RCC 7860 (cell line): Measurements from ENCODE around the gene TCERG1.
A peak's percentile ranks its signal among the peaks of the same experiment; 100 is the strongest.

Experiments used
- DNase-seq: peaks from one replicate; pipeline ENCODE4 v3.0.0-alpha.2; 2015; ENCODE audit warnings: low spot score
- FAIRE-seq: peaks from 2 replicates; lab custom pipeline; 2012; peaks lifted over from hg19 to GRCh38; lab: Jason Lieb, UNC

TCERG1 gene

DNA sequence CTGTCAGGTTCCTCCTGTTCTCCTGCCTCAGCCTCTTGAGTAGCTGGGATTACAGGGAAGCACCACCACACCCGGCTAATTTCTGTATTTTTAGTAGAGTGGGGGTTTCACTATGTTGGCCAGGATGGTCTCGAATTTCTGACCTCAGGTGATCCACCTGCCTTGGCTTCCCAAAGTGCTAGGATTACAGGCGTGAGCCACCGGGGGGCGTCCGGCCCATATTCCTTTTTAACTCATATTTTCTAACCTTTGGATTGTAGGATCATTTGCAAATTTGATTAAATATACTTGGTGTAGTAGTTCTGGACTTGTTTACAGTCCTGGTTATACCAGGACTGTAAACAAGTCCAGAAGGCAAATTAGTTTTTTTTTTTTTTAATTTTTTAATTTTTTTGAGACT lies 4.3 kb downstream of the TCERG1 start:
- no peak for FAIRE-seq
- no peak for DNase-seq

DNA sequence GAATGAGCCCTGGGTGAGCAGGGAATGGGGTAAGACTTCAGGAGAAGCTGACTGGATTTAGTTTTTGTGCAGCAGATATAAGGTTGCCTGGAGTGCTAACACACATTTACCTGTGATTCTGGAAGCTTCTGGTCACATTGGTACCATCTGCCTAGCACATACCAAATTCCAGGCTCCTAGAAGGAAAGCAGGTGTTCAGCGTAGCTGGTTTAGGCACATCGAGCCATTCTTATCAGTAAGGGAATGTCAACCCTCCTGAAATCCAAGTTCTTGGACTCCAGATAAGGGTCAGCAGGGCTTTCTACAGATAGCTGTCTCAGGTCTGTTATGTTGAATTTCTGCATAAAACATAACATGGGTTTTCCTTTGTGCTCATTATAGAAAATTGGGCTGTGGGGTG lies 10.3 kb downstream of the TCERG1 start:
- no peak for FAIRE-seq
- DNase-seq: no peak

- no peak for DNase-seq
- no peak for FAIRE-seq
Observed at GRCh38 chr5:146458894-146459293, 11.8 kb downstream of the TCERG1 start.

DNA sequence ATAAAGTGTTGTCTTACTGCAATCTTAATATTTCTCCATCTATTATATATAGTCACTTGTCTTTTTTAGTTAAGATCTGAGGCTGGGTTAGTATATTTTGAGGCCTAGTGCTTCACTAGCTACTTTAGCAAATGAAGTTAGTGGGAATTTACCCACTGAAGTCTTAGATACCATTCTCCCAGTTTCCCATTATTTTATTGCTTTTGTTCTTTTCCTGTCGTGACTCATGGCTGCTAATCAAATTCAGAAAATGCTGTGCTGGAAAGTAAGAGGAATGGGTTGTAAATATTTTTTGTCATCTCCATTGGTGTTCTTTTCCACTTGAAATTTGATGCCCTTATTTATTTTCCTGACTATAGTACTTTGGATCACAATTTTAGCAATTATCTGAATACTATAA lies 14.2 kb downstream of the TCERG1 start:
- DNase-seq: no peak
- FAIRE-seq: no peak

GRCh38 chr5:146463446-146463845 lies 16.3 kb downstream of the TCERG1 start:
- FAIRE-seq (no peak), DNase-seq (no peak)

DNA sequence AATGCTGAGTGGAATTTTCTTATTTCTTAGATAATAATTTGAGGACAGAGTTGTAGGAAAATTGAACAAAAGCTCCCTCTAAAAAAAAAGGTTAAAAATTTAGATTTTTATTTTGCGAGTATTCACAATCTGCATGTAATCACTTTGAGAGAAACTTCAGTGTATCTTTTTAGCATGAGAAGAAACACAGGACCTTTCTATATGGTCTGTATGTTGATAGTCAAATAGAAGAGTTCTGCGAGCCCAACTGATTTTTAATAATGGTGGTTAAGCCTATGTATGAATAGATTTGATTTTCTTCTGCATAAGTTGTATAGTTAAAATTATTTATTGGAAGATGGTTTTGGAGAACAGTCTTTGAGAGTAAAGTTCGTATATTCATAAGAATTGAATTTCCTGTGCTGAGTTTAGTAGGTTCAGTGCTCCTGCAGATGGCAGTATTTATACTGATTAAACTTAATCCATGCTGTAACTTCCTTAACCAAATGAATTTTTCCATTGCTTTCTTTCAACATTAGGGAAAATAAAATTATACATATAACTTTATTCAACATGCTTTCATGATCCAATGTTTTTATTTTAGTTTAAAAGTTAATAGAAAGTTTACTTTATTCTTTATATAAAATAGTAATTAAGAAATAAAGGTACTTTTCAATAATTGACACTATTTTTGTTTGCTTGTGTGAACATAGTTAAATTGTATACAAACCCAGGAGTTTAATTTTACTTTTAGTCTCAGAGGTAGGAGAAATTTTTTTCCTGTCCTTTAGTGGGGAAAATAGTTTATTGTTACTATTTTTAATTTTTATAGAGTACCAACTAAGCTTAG lies 19.6 kb downstream of the TCERG1 start:
- peak; percentile 76 for FAIRE-seq
- no peak for DNase-seq

- no peak for FAIRE-seq
- DNase-seq: no peak
Observed at GRCh38 chr5:146467760-146468159, 20.6 kb downstream of the TCERG1 start.

- DNase-seq (no peak), FAIRE-seq (no peak)
Observed at GRCh38 chr5:146474065-146474464, 26.9 kb downstream of the TCERG1 start.

GRCh38 chr5:146475190-146475780 lies 28.2 kb downstream of the TCERG1 start:
- DNase-seq: no peak
- FAIRE-seq: no peak

DNA sequence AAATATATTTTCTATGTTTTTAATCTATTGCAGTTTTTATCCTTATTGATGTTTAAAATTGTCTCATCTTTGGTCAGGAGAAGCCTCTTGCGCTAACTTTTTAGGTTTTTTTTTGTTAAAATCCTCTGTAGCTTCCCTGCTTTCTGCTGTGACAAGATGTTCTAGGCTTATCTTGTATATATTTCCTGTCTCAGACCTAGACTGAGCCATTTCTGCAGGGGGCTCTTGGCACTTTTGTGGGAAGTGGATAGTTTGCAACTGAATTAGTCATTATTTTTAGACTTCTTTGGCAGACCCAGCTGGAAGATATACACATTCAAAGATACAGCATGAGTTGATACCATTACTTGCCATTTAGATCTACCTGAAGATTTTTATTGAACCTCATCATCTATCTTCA lies 28.8 kb downstream of the TCERG1 start:
- DNase-seq (no peak), FAIRE-seq (no peak)

DNA sequence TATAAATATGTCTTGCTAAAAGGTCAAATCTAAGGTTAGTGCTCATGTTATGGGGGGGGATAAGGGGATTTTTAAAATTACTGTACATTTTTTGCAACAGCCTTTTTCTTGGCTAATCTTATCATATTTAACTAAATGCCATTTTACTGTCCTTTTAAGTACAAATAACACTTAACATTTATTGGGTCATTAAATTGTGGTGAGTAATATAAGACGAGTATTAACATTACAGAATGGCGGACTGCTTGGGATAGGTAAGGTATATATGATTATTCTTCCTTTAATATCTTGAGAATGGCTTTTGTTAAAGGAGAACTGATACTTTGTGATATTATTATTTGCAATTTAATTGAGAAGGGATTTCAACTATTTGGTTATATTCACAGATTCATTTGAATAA lies 35.6 kb downstream of the TCERG1 start:
- no peak for FAIRE-seq
- DNase-seq: no peak

DNA sequence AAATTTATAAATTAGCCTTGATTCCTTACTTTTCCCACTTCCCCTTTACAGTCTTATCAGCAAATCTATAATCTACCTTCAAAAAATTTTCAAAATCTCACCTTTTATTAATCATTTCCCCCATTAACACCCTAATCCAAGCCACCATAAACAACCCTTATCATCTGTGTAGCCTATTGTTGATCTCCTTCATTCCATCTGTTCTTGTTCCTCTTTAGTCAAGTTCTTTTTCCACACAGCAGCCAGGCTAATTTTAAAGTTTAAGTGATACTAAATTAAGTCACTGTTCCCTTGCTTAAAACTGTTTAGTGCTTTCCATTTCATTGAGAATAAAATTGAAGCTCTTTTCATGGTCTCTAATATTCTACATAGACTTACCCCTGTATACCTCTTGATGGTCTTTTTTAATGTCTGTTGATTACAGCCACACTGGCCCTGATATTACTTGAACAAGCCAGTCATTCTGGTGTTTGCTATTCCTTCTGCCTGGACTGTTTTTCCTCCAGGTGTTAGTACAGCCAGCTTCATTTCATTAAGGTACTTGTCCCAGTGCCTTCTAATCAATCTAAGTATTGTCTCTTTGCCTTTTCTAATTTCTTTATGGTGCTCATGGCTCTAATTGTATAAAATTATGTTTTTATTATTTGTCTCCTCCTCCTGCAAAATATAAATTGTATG lies 37.7 kb downstream of the TCERG1 start:
- FAIRE-seq (no peak), DNase-seq (no peak)

- DNase-seq (no peak), FAIRE-seq (no peak)
Observed at GRCh38 chr5:146490089-146490843, 43.1 kb downstream of the TCERG1 start.

DNA sequence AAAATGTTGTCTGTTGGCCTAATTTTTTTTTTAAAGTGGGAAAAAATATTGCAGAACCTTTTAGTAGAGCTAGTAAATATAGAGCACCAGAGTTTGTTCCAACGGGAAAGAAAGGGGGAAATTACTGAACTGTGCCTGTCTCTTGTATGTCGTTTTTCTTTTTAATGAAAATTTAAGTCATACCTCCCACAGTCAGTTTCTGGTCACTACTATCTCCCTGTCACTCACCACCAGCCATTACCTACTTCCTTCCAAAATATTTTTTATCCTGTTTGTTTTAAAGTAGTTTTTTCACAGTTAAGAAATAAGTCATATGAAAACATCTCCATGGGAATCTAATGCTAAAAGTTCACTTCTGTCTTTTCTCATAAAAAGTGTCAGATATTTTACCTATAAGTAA lies 47.5 kb downstream of the TCERG1 start:
- FAIRE-seq: no peak
- DNase-seq: no peak

DNA sequence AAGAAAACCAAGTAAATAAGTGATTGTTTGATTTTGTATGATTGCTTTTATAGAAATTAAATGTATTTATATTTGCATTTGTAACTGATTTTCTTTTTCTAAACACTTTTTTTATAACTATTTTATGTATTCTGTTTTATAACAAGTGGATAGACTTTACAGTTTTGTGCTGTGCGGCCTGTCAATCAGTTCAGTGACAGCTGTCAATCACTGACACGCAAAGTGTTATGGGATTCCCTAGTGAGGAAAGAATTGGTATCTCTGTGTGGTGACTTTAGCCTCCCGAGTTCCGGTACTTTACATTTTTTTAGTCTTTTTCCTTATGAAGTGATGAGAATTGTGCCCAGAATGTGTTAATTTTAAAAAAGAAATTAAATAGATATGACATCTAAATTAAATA lies 52.5 kb downstream of the TCERG1 start:
- no peak for FAIRE-seq

DNA sequence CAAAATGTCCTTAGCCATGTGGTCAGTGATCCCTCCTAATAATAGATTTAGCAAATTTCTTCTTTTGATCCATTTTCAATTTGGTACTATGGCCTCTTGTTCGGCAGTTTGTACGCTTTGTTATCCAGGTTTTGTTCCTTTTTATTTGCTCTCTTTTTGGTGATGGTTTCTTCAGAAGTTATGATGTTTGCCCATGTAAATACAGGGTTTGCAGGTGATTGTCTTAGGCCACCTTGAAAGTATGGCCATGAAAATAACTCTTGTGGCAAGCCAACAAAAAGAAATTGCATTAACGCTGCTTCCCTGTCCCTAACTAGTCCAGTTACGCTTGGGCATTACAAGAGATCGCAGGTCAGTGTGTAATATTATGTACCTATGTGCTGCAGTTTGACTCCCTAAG lies 60.3 kb downstream of the TCERG1 start:
- DNase-seq: no peak
- no peak for FAIRE-seq

More for the DNA sequence above, 52.5 kb downstream of the TCERG1 start:
- DNase-seq: no peak

- FAIRE-seq (no peak), DNase-seq (no peak)
Observed at GRCh38 chr5:146510559-146511125, 63.5 kb downstream of the TCERG1 start.

DNA sequence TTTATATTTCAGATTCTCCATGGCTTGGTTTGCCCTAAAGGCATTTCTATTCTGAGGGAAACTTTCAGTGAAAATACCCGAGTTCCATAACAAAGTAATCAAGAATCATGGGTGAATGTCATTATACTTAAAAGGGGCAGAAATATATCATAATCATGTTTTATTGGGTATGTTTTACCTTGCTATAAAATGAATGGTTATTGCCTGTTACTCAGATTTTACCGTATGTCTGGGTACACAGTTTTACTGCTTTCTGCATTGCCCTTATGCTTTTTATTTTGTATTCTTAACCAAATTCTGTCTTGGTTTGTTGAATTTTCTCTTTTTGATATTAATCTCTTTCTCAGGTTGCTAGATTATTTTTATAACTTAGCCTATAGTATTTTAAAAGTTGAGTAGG lies 66.3 kb downstream of the TCERG1 start:
- no peak for FAIRE-seq

DNA sequence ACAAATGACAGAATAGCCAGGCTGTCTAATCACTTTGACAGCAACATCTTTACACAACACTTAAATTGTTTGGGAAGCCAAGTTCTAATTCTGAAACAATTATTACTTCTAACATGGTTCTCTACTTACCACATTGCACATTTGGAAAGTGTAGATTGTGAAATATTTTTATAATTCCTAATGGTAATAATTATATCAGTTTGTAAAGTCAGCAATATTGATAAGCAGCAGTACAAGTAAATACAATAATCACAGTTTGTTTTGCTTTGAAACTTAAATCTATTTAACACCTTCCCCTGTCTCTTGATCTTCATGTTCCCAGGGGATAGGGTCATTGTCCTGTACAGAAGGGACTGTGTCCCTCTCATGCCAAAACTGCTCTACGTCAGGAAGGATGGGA lies 67.4 kb downstream of the TCERG1 start:
- FAIRE-seq (no peak), DNase-seq (no peak)

More for the DNA sequence above, 66.3 kb downstream of the TCERG1 start:
- DNase-seq: no peak

DNA sequence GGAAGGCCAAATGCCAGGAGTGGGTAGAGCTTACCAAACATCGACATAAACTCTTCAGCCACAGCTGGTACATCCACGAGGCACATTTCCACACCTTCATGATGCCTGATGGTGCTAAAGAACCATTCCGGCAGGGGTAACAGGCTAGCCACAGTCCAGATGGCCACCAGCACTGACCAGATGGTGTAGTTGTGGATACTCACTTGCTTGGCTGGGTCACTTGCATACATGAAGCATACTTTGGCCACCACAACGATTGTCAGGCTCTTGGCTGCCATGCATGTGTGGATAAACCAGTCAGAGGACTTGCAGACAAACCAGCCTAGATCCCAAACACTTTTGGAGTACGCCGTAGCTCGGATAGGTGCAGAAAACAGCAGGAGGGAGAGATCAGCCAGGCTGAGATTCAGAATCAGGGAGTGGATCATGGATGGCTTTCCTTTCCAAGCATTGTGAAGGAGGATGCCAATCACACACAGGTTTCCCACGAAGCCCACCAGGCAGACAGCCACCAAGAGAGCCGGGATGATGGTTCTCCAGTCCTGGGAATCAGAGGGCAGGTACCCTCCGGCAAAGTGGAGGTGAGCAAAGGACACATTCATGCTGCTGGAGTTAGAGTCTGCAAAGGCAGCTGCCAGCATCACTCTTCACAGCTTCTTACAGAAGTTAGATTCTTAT lies 68.5 kb downstream of the TCERG1 start:
- FAIRE-seq (no peak), DNase-seq (no peak)

GRCh38 chr5:146516151-146516475 lies 69.0 kb downstream of the TCERG1 start, which contains the start of gene GPR151:
TSS of gene GPR151 (minus strand) at chr5:146516190. CDS start at chr5:146516113, 77 bp downstream.
- FAIRE-seq: no peak

More at GRCh38 chr5:146516151-146516475, 69.0 kb downstream of the TCERG1 start, which contains the start of gene GPR151:
- DNase-seq: no peak
